HL-60 (cell line): ENCODE measurements around the gene JMJD7.

Experiments used
- DNase-seq, 2 experiments: peaks; one replicate each; pipeline ENCODE4 v3.0.0-alpha.2; 2010 to 2020; ENCODE audit warnings: low read depth in 1 of 2, low spot score in 1 of 2
- H3K27ac ChIP-seq: fragments of 250-450 bp; sonication (Bioruptor Pico); replicated peaks from 2 replicates; pipeline ENCODE4 v1.5.1; 2020; ENCODE audit warnings: mild to moderate bottlenecking, moderate library complexity
- H3K27me3 ChIP-seq: fragments of 250-450 bp; sonication (Bioruptor Pico); 2 replicates; pipeline ENCODE4 v1.5.1; 2021; ENCODE audit warnings: mild to moderate bottlenecking, moderate library complexity; ENCODE audit not compliant: insufficient read depth, poor library complexity, severe bottlenecking
- H3K4me3 ChIP-seq: replicated peaks from 2 replicates; pipeline ENCODE4 v1.5.1; 2011; ENCODE audit warnings: mild to moderate bottlenecking, control low read depth, low read length; ENCODE audit not compliant: insufficient read depth
- GABPA ChIP-seq: IDR thresholded peaks from 2 replicates; pipeline ENCODE4 v1.6.1; 2012; ENCODE audit warnings: low read depth
- POLR2AphosphoS5 ChIP-seq: IDR thresholded peaks from 2 replicates; pipeline ENCODE4 v1.6.1; 2012; ENCODE audit warnings: low read depth
- SPI1 ChIP-seq: IDR thresholded peaks from 2 replicates; pipeline ENCODE4 v1.6.1; 2012; ENCODE audit warnings: low read depth, mild to moderate bottlenecking, borderline replicate concordance
- TF ChIP-seq, protein P1 (sequence below): IDR thresholded peaks from 2 replicates; pipeline ENCODE4 v1.6.1; 2012; ENCODE audit warnings: low read depth; ENCODE audit not compliant: insufficient replicate concordance
- TF ChIP-seq, protein P2 (sequence below): IDR thresholded peaks from one replicate; pipeline ENCODE4 v1.5.1; 2011; ENCODE audit warnings: low read length, control low read depth, inconsistent platforms; ENCODE audit not compliant: insufficient read depth

The JMJD7 gene

DNA sequence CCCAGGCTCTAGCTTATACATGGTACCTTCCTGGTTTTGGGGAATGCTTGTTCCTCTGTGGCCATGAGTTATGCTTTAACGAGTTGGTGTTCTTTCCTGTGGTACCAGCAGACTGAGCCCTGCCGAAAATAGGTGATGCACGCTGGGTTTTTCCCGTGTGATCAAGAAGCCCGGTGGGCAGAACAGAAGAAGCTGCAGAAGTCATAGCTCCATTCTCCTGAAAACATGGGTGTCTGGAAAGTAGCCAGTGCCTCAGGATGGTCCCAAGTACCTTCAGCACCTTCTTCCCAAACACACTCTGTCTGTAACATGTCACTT lies 28.4 kb upstream of the JMJD7 start:
- no peak overlapping the region for H3K27ac ChIP-seq
- H3K4me3 ChIP-seq: no peak overlapping the region
- TF ChIP-seq GABPA: no peak
- no peak for TF ChIP-seq POLR2AphosphoS5
- TF ChIP-seq, protein P1, sequence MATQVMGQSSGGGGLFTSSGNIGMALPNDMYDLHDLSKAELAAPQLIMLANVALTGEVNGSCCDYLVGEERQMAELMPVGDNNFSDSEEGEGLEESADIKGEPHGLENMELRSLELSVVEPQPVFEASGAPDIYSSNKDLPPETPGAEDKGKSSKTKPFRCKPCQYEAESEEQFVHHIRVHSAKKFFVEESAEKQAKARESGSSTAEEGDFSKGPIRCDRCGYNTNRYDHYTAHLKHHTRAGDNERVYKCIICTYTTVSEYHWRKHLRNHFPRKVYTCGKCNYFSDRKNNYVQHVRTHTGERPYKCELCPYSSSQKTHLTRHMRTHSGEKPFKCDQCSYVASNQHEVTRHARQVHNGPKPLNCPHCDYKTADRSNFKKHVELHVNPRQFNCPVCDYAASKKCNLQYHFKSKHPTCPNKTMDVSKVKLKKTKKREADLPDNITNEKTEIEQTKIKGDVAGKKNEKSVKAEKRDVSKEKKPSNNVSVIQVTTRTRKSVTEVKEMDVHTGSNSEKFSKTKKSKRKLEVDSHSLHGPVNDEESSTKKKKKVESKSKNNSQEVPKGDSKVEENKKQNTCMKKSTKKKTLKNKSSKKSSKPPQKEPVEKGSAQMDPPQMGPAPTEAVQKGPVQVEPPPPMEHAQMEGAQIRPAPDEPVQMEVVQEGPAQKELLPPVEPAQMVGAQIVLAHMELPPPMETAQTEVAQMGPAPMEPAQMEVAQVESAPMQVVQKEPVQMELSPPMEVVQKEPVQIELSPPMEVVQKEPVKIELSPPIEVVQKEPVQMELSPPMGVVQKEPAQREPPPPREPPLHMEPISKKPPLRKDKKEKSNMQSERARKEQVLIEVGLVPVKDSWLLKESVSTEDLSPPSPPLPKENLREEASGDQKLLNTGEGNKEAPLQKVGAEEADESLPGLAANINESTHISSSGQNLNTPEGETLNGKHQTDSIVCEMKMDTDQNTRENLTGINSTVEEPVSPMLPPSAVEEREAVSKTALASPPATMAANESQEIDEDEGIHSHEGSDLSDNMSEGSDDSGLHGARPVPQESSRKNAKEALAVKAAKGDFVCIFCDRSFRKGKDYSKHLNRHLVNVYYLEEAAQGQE: no peak
- no peak for TF ChIP-seq SPI1
- DNase-seq: no peak
- no peaks in the 10 kb centered on the region for H3K27me3 ChIP-seq

DNA sequence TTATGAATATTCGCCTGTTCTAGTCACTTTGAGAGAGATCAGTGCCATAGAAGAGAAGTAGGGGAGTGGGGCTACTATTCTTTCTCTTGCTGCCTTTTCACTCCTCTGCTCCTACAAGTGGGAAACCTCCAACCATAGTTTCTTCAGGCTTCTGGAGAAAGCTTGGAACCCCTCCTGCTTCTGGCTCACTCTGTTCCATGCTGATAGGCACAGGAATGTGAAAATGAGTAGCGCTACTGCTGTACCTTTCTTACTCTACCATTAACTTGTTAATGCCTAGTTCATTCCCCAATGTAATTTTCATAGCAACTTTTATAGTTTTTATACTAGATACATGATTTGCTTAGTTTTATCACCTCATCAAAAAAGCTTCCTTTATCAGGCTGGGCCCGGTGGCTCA lies 26.7 kb upstream of the JMJD7 start:
- Histone ChIP-seq H3K27ac (no peak overlapping the region), H3K4me3 (no peak overlapping the region), H3K27me3 (no peaks in the 10 kb centered on the region)
- TF ChIP-seq POLR2AphosphoS5 (no peak), SPI1 (no peak), GABPA (no peak)
- TF ChIP-seq, protein P2, sequence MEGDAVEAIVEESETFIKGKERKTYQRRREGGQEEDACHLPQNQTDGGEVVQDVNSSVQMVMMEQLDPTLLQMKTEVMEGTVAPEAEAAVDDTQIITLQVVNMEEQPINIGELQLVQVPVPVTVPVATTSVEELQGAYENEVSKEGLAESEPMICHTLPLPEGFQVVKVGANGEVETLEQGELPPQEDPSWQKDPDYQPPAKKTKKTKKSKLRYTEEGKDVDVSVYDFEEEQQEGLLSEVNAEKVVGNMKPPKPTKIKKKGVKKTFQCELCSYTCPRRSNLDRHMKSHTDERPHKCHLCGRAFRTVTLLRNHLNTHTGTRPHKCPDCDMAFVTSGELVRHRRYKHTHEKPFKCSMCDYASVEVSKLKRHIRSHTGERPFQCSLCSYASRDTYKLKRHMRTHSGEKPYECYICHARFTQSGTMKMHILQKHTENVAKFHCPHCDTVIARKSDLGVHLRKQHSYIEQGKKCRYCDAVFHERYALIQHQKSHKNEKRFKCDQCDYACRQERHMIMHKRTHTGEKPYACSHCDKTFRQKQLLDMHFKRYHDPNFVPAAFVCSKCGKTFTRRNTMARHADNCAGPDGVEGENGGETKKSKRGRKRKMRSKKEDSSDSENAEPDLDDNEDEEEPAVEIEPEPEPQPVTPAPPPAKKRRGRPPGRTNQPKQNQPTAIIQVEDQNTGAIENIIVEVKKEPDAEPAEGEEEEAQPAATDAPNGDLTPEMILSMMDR: no peak
- TF ChIP-seq, protein P1: no peak
- no peak for DNase-seq

DNA sequence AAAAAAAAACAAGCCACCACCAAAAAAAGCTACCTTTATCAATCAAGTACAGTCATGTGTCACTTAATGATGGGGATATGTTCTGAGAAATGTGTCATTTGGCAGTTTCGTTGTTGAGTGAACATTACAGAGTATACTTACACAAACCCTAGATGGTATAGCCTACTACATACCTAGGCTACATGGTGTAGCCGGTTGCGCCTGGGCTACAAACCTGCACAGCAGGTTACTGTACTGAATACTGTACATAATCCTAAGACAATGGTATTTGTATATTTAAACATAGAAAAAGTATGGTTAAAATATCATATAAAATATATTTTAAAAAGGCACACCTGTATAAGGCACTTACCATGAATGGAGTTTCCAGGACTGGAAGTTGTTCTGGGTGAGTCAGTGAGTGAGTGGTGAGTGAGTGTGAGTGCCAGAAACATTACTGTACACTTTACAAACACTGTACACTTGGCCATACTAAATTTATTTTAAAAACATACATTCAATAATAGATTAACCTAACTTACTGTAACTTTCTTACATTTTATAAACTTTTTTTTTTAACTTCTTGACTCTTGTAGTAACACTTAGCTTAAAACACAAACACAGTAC lies 25.9 kb upstream of the JMJD7 start:
- TF ChIP-seq, protein P1: no peak
- TF ChIP-seq POLR2AphosphoS5 (no peak), SPI1 (no peak), GABPA (no peak)
- TF ChIP-seq, protein P2: no peak

More for the DNA sequence above, 25.9 kb upstream of the JMJD7 start:
- no peak overlapping the region for H3K27ac ChIP-seq
- H3K27me3 ChIP-seq: no peaks in the 10 kb centered on the region
- no peak overlapping the region for H3K4me3 ChIP-seq
- no peak for DNase-seq
